Neural progenitor cell (in vitro differentiated cells): Measurements from ENCODE around the gene ZNF20. TPM values are rescaled to one million over a fixed set of nuclear protein-coding genes. Genes with fewer than 3 reads are reported as not detected.

Experiments used
- DNase-seq: peaks from one replicate; pipeline ENCODE4 v3.0.0-alpha.2; 2016; ENCODE audit warnings: low spot score
- H2AFZ ChIP-seq: fragments of 200-600 bp; sonication (generic); replicated peaks from 2 replicates; pipeline ENCODE4 v1.6.1; 2016; ENCODE audit warnings: antibody characterized with exemption
- H3F3A ChIP-seq: fragments of 200-600 bp; sonication (generic); 2 replicates; pipeline ENCODE4 v1.6.1; 2016; ENCODE audit warnings: antibody characterized with exemption, low read depth
- H3K27ac ChIP-seq: fragments of 200-600 bp; sonication (generic); 2 replicates; pipeline ENCODE4 v1.5.1; 2016; ENCODE audit warnings: mild to moderate bottlenecking
- H3K27me3 ChIP-seq: fragments of 200-600 bp; sonication (generic); 2 replicates; pipeline ENCODE4 v1.6.1; 2016; ENCODE audit warnings: mild to moderate bottlenecking, moderate library complexity
- H3K36me3 ChIP-seq: fragments of 200-600 bp; sonication (generic); 2 replicates; pipeline ENCODE4 v1.5.1; 2016
- H3K4me1 ChIP-seq: fragments of 200-600 bp; sonication (generic); 2 replicates; pipeline ENCODE4 v1.6.1; 2016; ENCODE audit warnings: mixed run types
- H3K4me2 ChIP-seq: fragments of 200-600 bp; sonication (generic); 2 replicates; pipeline ENCODE4 v1.6.1; 2016
- H3K4me3 ChIP-seq: fragments of 200-600 bp; sonication (generic); 2 replicates; pipeline ENCODE4 v1.5.1; 2016
- H3K79me2 ChIP-seq: fragments of 200-600 bp; sonication (generic); 2 replicates; pipeline ENCODE4 v1.6.1; 2016; ENCODE audit warnings: low read depth
- H3K9ac ChIP-seq: fragments of 200-600 bp; sonication (generic); 2 replicates; pipeline ENCODE4 v1.6.1; 2016
- H3K9me3 ChIP-seq: fragments of 200-600 bp; sonication (generic); 2 replicates; pipeline ENCODE4 v1.5.1; 2016; ENCODE audit warnings: low read depth
- H4K20me1 ChIP-seq: fragments of 200-600 bp; sonication (generic); 2 replicates; pipeline ENCODE4 v1.6.1; 2016; ENCODE audit warnings: low read depth
- H3K27ac Mint-ChIP-seq: 3 replicates; pipeline ENCODE4 v1.8.0; 2021; ENCODE audit warnings: mixed read lengths
- H3K27me3 Mint-ChIP-seq: 2 replicates; pipeline ENCODE4 v1.8.0; 2022; ENCODE audit warnings: low read depth, mild to moderate bottlenecking, inconsistent platforms, moderate library complexity, mixed read lengths; ENCODE audit not compliant: insufficient read depth
- H3K36me3 Mint-ChIP-seq: 3 replicates; pipeline ENCODE4 v1.8.0; 2021; ENCODE audit warnings: mixed read lengths
- H3K4me1 Mint-ChIP-seq: 3 replicates; pipeline ENCODE4 v1.8.0; 2021; ENCODE audit warnings: mixed read lengths
- H3K4me3 Mint-ChIP-seq: 3 replicates; pipeline ENCODE4 v1.8.0; 2021; ENCODE audit warnings: mild to moderate bottlenecking, moderate library complexity, mixed read lengths
- H3K9me3 Mint-ChIP-seq: 3 replicates; pipeline ENCODE4 v1.8.0; 2020; ENCODE audit warnings: mixed read lengths
- CTCF ChIP-seq: fragments of 200-600 bp; sonication (generic); IDR thresholded peaks from 2 replicates; pipeline ENCODE4 v1.5.1; 2017; ENCODE audit warnings: antibody characterized with exemption, mild to moderate bottlenecking
- EZH2 ChIP-seq: fragments of 200-600 bp; sonication (generic); IDR thresholded peaks from 2 replicates; pipeline ENCODE4 v1.6.1; 2017; ENCODE audit warnings: antibody characterized with exemption, mild to moderate bottlenecking, moderate library complexity
- EZH2phosphoT487 ChIP-seq: fragments of 200-600 bp; sonication (generic); IDR thresholded peaks from 2 replicates; pipeline ENCODE4 v1.6.1; 2017; ENCODE audit warnings: antibody characterized with exemption
- total RNA-seq: library from RNA; depleted of rRNA; stranded (reverse); fragments of >200 nt; gene quantifications from 2 replicates; pipeline ENCODE4 v1.2.3, GENCODE V29; 2015; ENCODE audit warnings: low replicate concordance

The ZNF20 gene
- total RNA-seq, 1 donor from 2014 or later, result 27.9 TPM

GRCh38 chr19:12162513-12162881 lies 22.3 kb upstream of the ZNF20 start:
- Histone ChIP-seq H3K27ac (no peak overlapping the region), H3K9me3 (no peaks in the 10 kb centered on the region)
- H3K9me3 Mint-ChIP-seq, result peaks cover 32% of the 10 kb centered on the region

GRCh38 chr19:12159773-12160414 lies 19.7 kb upstream of the ZNF20 start:
- no peak overlapping the region for H2AFZ ChIP-seq
- no peaks in the 10 kb centered on the region for H3K36me3 ChIP-seq
- DNase-seq, result peak; percentile 10

More at GRCh38 chr19:12162513-12162881, 22.3 kb upstream of the ZNF20 start:
- Histone ChIP-seq H3K79me2 (peaks cover 44% of the 10 kb centered on the region), H3K9ac (no peak overlapping the region), H3K36me3 (no peaks in the 10 kb centered on the region), H3F3A (peaks cover 5% of the 10 kb centered on the region), H3K27me3 (no peaks in the 10 kb centered on the region), H3K4me3 (peak overlapping the region; percentile 85), H3K4me1 (peaks cover 5% of the 10 kb centered on the region), H2AFZ (peak overlapping the region; percentile 54), H3K4me2 (peak overlapping the region; percentile 95), H4K20me1 (peaks cover 8% of the 10 kb centered on the region)
- H3K36me3 Mint-ChIP-seq, result peaks cover 25% of the 10 kb centered on the region
- DNase-seq, result no peak
- peaks cover 11% of the 10 kb centered on the region for H3K4me1 Mint-ChIP-seq
- peaks cover 3% of the 10 kb centered on the region for H3K27me3 Mint-ChIP-seq
- TF ChIP-seq EZH2phosphoT487, result no peak
- TF ChIP-seq CTCF, result no peak
- no peak for TF ChIP-seq EZH2
- H3K4me3 Mint-ChIP-seq, result peak overlapping the region; percentile 93
- no peak overlapping the region for H3K27ac Mint-ChIP-seq

GRCh38 chr19:12156223-12157058 lies 16.3 kb upstream of the ZNF20 start, which contains the start of gene ZNF625:
Gene ZNF625, minus strand, starts transcription at chr19:12156734. Its CDS starts 176 bp downstream, at chr19:12156558.
- Mint-ChIP-seq H3K27me3 (peaks cover 12% of the 10 kb centered on the region), H3K4me1 (peaks cover 10% of the 10 kb centered on the region), H3K9me3 (peaks cover 49% of the 10 kb centered on the region), H3K4me3 (peak within 1 kb of the TSS; percentile 94), H3K27ac (peak within 1 kb of the TSS; percentile 91), H3K36me3 (peaks cover 31% of the 10 kb centered on the region)
- Histone ChIP-seq H3K9me3 (no peaks in the 10 kb centered on the region), H3K36me3 (peaks cover 16% of the 10 kb centered on the region), H3F3A (peaks cover 5% of the 10 kb centered on the region), H3K79me2 (peaks cover 51% of the 10 kb centered on the region), H3K4me3 (peak within 1 kb of the TSS; percentile 80), H4K20me1 (no peaks in the 10 kb centered on the region), H3K4me1 (peaks cover 11% of the 10 kb centered on the region), H3K27me3 (no peaks in the 10 kb centered on the region), H3K27ac (peak within 1 kb of the TSS; percentile 99), H3K9ac (peak within 1 kb of the TSS; percentile 99), H3K4me2 (peak within 1 kb of the TSS; percentile 86), H2AFZ (peak within 1 kb of the TSS; percentile 93)
- TF ChIP-seq CTCF (no peak), EZH2phosphoT487 (no peak), EZH2 (no peak)
- peak; percentile 97 for DNase-seq

More at GRCh38 chr19:12159773-12160414, 19.7 kb upstream of the ZNF20 start:
- Histone ChIP-seq H3K27ac (no peak overlapping the region), H3K4me3 (no peak overlapping the region), H3K4me1 (peaks cover 9% of the 10 kb centered on the region), H3F3A (peaks cover 10% of the 10 kb centered on the region), H3K9me3 (no peaks in the 10 kb centered on the region), H3K79me2 (peaks cover 35% of the 10 kb centered on the region), H4K20me1 (peaks cover 8% of the 10 kb centered on the region), H3K4me2 (no peak overlapping the region), H3K9ac (no peak overlapping the region), H3K27me3 (no peaks in the 10 kb centered on the region)
- H3K4me1 Mint-ChIP-seq, result peaks cover 22% of the 10 kb centered on the region
- peaks cover 25% of the 10 kb centered on the region for H3K9me3 Mint-ChIP-seq
- peaks cover 12% of the 10 kb centered on the region for H3K27me3 Mint-ChIP-seq
- TF ChIP-seq CTCF (no peak), EZH2phosphoT487 (no peak), EZH2 (no peak)
- H3K4me3 Mint-ChIP-seq, result peak overlapping the region; percentile 35
- no peak overlapping the region for H3K27ac Mint-ChIP-seq
- peaks cover 11% of the 10 kb centered on the region for H3K36me3 Mint-ChIP-seq
